GM12874 (cell line): ENCODE measurements around the gene BDKRB1.

Experiments
- TF ChIP-seq, protein P1 (sequence below): IDR thresholded peaks from 2 replicates; pipeline ENCODE4 v1.5.1; 2011; ENCODE audit warnings: low read depth, mild to moderate bottlenecking, control low read depth, low read length, moderate library complexity; ENCODE audit not compliant: insufficient read depth

The BDKRB1 gene

GRCh38 chr14:96310906-96311305 lies 54.9 kb downstream of the BDKRB1 start:
- TF ChIP-seq, protein P1, sequence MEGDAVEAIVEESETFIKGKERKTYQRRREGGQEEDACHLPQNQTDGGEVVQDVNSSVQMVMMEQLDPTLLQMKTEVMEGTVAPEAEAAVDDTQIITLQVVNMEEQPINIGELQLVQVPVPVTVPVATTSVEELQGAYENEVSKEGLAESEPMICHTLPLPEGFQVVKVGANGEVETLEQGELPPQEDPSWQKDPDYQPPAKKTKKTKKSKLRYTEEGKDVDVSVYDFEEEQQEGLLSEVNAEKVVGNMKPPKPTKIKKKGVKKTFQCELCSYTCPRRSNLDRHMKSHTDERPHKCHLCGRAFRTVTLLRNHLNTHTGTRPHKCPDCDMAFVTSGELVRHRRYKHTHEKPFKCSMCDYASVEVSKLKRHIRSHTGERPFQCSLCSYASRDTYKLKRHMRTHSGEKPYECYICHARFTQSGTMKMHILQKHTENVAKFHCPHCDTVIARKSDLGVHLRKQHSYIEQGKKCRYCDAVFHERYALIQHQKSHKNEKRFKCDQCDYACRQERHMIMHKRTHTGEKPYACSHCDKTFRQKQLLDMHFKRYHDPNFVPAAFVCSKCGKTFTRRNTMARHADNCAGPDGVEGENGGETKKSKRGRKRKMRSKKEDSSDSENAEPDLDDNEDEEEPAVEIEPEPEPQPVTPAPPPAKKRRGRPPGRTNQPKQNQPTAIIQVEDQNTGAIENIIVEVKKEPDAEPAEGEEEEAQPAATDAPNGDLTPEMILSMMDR: no peak
